HepG2 (cell line): Measurements from ENCODE around the gene ALCAM. TPM values are rescaled to one million over a fixed set of nuclear protein-coding genes. Genes with fewer than 3 reads are reported as not detected.
A peak's percentile ranks its signal among the peaks of the same experiment; 100 is the strongest.

Experiments used
- AGO2 ChIP-seq: fragments of 200-400 bp; formaldehyde crosslinking; optimal IDR thresholded peaks from 2 replicates; pipeline ENCODE3; 2017; ENCODE audit warnings: mild to moderate bottlenecking, low read depth, low read length, moderate library complexity
- ATF7 ChIP-seq, 2 experiments: fragments of 450-650 bp in 1 of 2; sonication (generic) in 1 of 2; formaldehyde crosslinking in 1 of 2; IDR thresholded peaks; 2 replicates each; pipeline versions ENCODE4 v1.4.0 to v1.6.1; 2016 to 2020; ENCODE audit warnings: antibody characterized with exemption in 1 of 2, mild to moderate bottlenecking in 1 of 2, missing genetic modification reagents in 1 of 2
- BRCA1 ChIP-seq: sonication (generic); formaldehyde crosslinking; IDR thresholded peaks from 2 replicates; pipeline ENCODE4 v1.4.0; 2020; ENCODE audit warnings: missing genetic modification reagents
- CEBPB ChIP-seq: IDR thresholded peaks from 2 replicates; pipeline ENCODE4 v1.6.1; 2011; ENCODE audit warnings: low read depth, low read length, improper control_type of control experiment, borderline replicate concordance
- KDM5A ChIP-seq: fragments of 200-600 bp; sonication (generic); IDR thresholded peaks from 2 replicates; pipeline ENCODE4 v1.7.0; 2018; ENCODE audit warnings: antibody characterized with exemption, mild to moderate bottlenecking, low read length, borderline replicate concordance
- NFIC ChIP-seq: IDR thresholded peaks from 2 replicates; pipeline ENCODE4 v1.6.1; 2012; ENCODE audit warnings: mild to moderate bottlenecking, low read length, inconsistent platforms
- PBX2 ChIP-seq: IDR thresholded peaks from 2 replicates; pipeline ENCODE4 v1.6.1; 2016; ENCODE audit warnings: control low read depth
- PRMT3 ChIP-seq: sonication (generic); formaldehyde crosslinking; IDR thresholded peaks from 2 replicates; pipeline ENCODE4 v1.8.1; 2022; ENCODE audit warnings: low read depth, mild to moderate bottlenecking, moderate library complexity, missing genetic modification reagents, borderline replicate concordance
- TCF7 ChIP-seq: sonication (generic); IDR thresholded peaks from 2 replicates; pipeline ENCODE4 v1.6.1; 2016; ENCODE audit warnings: antibody characterized with exemption, low read depth
- ZBTB26 ChIP-seq: IDR thresholded peaks from 2 replicates; pipeline ENCODE4 v1.6.1; 2016; ENCODE audit warnings: missing compliant biosample characterization, missing genetic modification reagents, borderline replicate concordance
- ZBTB38 ChIP-seq: sonication (generic); formaldehyde crosslinking; IDR thresholded peaks from 2 replicates; pipeline ENCODE4 v1.5.1; 2020; ENCODE audit warnings: mild to moderate bottlenecking, missing genetic modification reagents
- ZKSCAN1 ChIP-seq: fragments of 150-350 bp; IDR thresholded peaks from 2 replicates; pipeline ENCODE4 v1.6.1; 2014; ENCODE audit warnings: low read length
- ZNF10 ChIP-seq: sonication (generic); formaldehyde crosslinking; IDR thresholded peaks from 2 replicates; pipeline ENCODE4 v1.4.0; 2020; ENCODE audit warnings: mild to moderate bottlenecking, low read depth, missing genetic modification reagents, borderline replicate concordance
- ZNF3 ChIP-seq: IDR thresholded peaks from 2 replicates; pipeline ENCODE4 v1.7.0; 2017; ENCODE audit warnings: inconsistent platforms
- ZNF382 ChIP-seq: sonication (generic); formaldehyde crosslinking; IDR thresholded peaks from 2 replicates; pipeline ENCODE4 v1.5.0; 2020; ENCODE audit warnings: missing genetic modification reagents, mild to moderate bottlenecking, borderline replicate concordance
- ZNF614 ChIP-seq: IDR thresholded peaks from 2 replicates; pipeline ENCODE4 v1.6.1; 2018; ENCODE audit warnings: missing biosample characterization, missing genetic modification reagents, inconsistent platforms, borderline replicate concordance
- ZNF615 ChIP-seq: sonication (generic); formaldehyde crosslinking; IDR thresholded peaks from 2 replicates; pipeline ENCODE4 v1.5.0; 2020; ENCODE audit warnings: mild to moderate bottlenecking, missing genetic modification reagents, borderline replicate concordance
- ZNF670 ChIP-seq: sonication (generic); formaldehyde crosslinking; IDR thresholded peaks from 2 replicates; pipeline ENCODE4 v1.8.0; 2022; ENCODE audit warnings: mild to moderate bottlenecking, missing genetic modification reagents, borderline replicate concordance
- ZNF672 ChIP-seq: sonication (generic); formaldehyde crosslinking; IDR thresholded peaks from 2 replicates; pipeline ENCODE4 v1.8.1; 2022; ENCODE audit warnings: missing genetic modification reagents
- ZNF687 ChIP-seq: sonication (generic); formaldehyde crosslinking; IDR thresholded peaks from 2 replicates; pipeline ENCODE4 v1.5.1; 2020; ENCODE audit warnings: mild to moderate bottlenecking, missing genetic modification reagents, moderate library complexity
- polyA plus RNA-seq, 8 experiments: library from polyadenylated mRNA; depleted of rRNA in 3 of 8; stranded (reverse) in 7 of 8; unstranded in 1 of 8; fragments of >200 nt; fragmentation: Illumina TruSeq in 4 of 8; extraction: Trizol in 4 of 8; gene quantifications; 2 replicates each; pipeline versions ENCODE4 v1.2.1 to v1.2.3, GENCODE V29; 2011 to 2016; ENCODE audit warnings: low read depth in 4 of 8, missing spikeins in 1 of 8, mixed read lengths in 1 of 8; ENCODE audit not compliant: insufficient read depth in 1 of 8
- total RNA-seq, 5 experiments: library from RNA; depleted of rRNA; stranded (reverse); fragments of >200 nt; fragmentation: Illumina TruSeq; extraction: Trizol; gene quantifications; 2 replicates each; pipeline ENCODE4 v1.2.3, GENCODE V29; 2016; ENCODE audit warnings: low read depth in 1 of 5
- TF ChIP-seq, protein P1 (sequence below): sonication (generic); formaldehyde crosslinking; conservative IDR thresholded peaks from 2 replicates; pipeline ENCODE4 v1.4.0; 2020; ENCODE audit warnings: missing genetic modification reagents
- TF ChIP-seq, protein P2 (sequence below): sonication (generic); formaldehyde crosslinking; IDR thresholded peaks from 2 replicates; pipeline ENCODE4 v1.5.0; 2020; ENCODE audit warnings: missing genetic modification reagents, mild to moderate bottlenecking, borderline replicate concordance

Gene ALCAM
- total and polyA plus RNA-seq, 2 of the 13 experiments (the other 11 are each of a cell fraction or from before 2014, with no cell fraction given) = 26.0 to 33.1 TPM

DNA sequence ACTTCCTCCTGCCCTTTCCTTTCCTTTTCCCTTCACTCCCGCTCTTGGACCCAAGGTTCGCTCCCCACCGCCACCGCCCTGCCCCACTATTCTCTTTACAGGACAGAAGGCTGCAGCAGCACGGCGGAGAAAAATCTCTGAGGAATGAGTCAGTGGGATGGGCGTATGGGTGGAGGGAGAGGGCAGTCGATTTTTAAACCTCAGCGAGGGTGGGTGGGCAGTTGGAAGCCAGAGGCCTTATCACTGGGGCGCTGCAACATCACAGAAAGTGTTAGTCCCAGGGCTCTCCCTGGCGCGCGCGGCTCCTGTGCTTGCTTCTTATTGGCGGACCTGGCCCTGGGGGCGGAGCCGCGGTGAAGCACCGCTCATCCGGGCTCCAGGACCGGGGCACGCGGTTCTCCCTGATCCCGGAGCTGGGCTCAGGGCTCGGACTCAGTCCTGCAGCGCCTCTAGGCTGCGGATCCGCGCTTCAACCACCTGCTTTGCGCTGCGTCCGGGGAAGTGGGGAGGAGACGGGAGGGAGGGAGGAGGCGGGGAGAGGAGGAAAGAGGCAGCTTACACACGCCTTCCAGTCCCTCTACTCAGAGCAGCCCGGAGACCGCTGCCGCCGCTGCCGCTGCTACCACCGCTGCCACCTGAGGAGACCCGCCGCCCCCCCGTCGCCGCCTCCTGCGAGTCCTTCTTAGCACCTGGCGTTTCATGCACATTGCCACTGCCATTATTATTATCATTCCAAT, at the start of gene ALCAM (continued):
- TF ChIP-seq ZNF382 (CRISPR knock-in tag) (no peak), ZBTB38 (CRISPR knock-in tag) (no peak; the same call in 1 of the 2 replicates), ZNF687 (peak; percentile 92), ZNF614 (CRISPR knock-in tag) (no peak; the same call in 1 of the 2 replicates), ZNF670 (CRISPR knock-in tag) (no peak), NFIC (no peak), CEBPB (no peak), ZBTB26 (CRISPR knock-in tag) (peak; percentile 30; the same call in 1 of the 2 replicates), ZNF615 (CRISPR knock-in tag) (no peak), PRMT3 (CRISPR knock-in tag) (no peak), BRCA1 (CRISPR knock-in tag) (peak; percentile 78), KDM5A (no peak), ZNF10 (no peak), ZNF3 (no peak), ZNF672 (CRISPR knock-in tag) (no peak; the same call in 1 of the 2 replicates), AGO2 (no peak), PBX2 (CRISPR knock-in tag) (no peak), TCF7 (no peak), ZKSCAN1 (no peak), ATF7 (IDR thresholded peaks at IDR 0.05) (no peak), ATF7 (CRISPR knock-in tag; IDR thresholded peaks at IDR 0.05) (0 out of 2 replicates have a peak, but pooled peaks have one; percentile 44)
- TF ChIP-seq, protein P1, sequence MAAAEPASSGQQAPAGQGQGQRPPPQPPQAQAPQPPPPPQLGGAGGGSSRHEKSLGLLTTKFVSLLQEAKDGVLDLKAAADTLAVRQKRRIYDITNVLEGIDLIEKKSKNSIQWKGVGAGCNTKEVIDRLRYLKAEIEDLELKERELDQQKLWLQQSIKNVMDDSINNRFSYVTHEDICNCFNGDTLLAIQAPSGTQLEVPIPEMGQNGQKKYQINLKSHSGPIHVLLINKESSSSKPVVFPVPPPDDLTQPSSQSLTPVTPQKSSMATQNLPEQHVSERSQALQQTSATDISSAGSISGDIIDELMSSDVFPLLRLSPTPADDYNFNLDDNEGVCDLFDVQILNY (CRISPR knock-in tag) = no peak; the same call in 1 of the 2 replicates
- TF ChIP-seq, protein P2, sequence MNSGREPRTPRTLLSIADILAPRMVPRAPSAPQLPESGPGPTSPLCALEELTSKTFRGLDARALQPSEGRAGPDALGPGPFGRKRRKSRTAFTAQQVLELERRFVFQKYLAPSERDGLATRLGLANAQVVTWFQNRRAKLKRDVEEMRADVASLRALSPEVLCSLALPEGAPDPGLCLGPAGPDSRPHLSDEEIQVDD = no peak
